HFFc6 (cell line): Measurements from ENCODE around the gene MYL1. TPM values are rescaled to one million over a fixed set of nuclear protein-coding genes. Genes with fewer than 3 reads are reported as not detected.

Source experiments
- DNase-seq: peaks from one replicate; pipeline ENCODE4 v3.0.0-alpha.2; 2018
- H3K27ac Mint-ChIP-seq: 2 replicates; pipeline ENCODE4 v1.8.0; 2020; ENCODE audit warnings: mild to moderate bottlenecking, mixed read lengths
- H3K27me3 Mint-ChIP-seq: 2 replicates; pipeline ENCODE4 v1.8.0; 2021; ENCODE audit warnings: mild to moderate bottlenecking, moderate library complexity, mixed read lengths; ENCODE audit not compliant: insufficient read depth
- H3K36me3 Mint-ChIP-seq: 2 replicates; pipeline ENCODE4 v1.8.0; 2021; ENCODE audit warnings: low read depth, mixed read lengths
- H3K4me1 Mint-ChIP-seq: 2 replicates; pipeline ENCODE4 v1.8.0; 2020; ENCODE audit warnings: low read depth, mixed read lengths
- H3K4me3 Mint-ChIP-seq: 2 replicates; pipeline ENCODE4 v1.8.0; 2020; ENCODE audit warnings: mild to moderate bottlenecking, moderate library complexity, mixed read lengths
- H3K9me3 Mint-ChIP-seq: 2 replicates; pipeline ENCODE4 v1.8.0; 2020; ENCODE audit warnings: mild to moderate bottlenecking, mixed read lengths
- CTCF ChIP-seq: fragments of 200-600 bp; sonication (generic); IDR thresholded peaks from 2 replicates; pipeline ENCODE4 v1.5.0; 2021; ENCODE audit warnings: antibody characterized with exemption, mild to moderate bottlenecking
- long read RNA-seq: library from polyadenylated mRNA; unstranded; transcript quantifications from one replicate; pipeline ENCODE4 v2.0.0, GENCODE V29; 2019
- total RNA-seq, 6 experiments: library from RNA; stranded (reverse); fragmentation: NEBNext Ultra II Directional; extraction: Animal tissue kit (Norgen Biotek cat#: 25700); gene quantifications; 2 replicates in 1 of 6; 3 replicates in 5 of 6; pipeline ENCODE4 v1.2.3, GENCODE V29; 2021

The MYL1 gene
- total RNA-seq, result not detected
- long read RNA-seq, result 0 reads

- Mint-ChIP-seq H3K4me3 (no peak within 1 kb of the TSS), H3K27ac (no peak within 1 kb of the TSS), H3K4me1 (no peaks in the 10 kb centered on the region), H3K9me3 (peaks cover 13% of the 10 kb centered on the region), H3K36me3 (no peaks in the 10 kb centered on the region), H3K27me3 (no peaks in the 10 kb centered on the region; the same call in 1 of the 2 replicates)
- no peak for TF ChIP-seq CTCF
- no peak for DNase-seq
Observed at GRCh38 chr2:210315015-210315788, at the start of gene MYL1. TSS of gene MYL1 (minus strand) at chr2:210315174. CDS start at chr2:210315042, 132 bp downstream.

DNA sequence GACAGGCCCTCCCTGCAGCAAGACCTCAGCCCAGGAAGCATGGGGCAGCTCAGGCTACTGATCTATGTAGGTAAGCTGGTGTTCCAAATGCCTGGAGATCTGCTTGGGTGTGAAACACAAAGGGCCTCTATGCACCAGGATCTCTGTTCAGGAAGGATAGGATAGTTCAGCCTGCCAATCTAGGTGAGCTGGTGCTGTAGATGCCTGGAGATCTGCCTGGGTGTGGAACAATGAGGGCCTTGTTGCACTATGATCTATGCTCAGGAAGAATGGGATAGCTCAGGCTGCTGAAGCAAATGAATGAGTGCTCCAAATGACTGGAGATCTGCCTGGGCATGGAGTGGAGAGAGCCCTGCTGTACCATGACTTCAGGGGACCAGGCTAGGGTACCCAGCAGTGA, 48.9 kb upstream of the MYL1 start:
- peaks cover 46% of the 10 kb centered on the region for H3K9me3 Mint-ChIP-seq
- no peak for TF ChIP-seq CTCF
- H3K4me3 Mint-ChIP-seq, result no peak overlapping the region
- no peak overlapping the region for H3K27ac Mint-ChIP-seq
- no peaks in the 10 kb centered on the region for H3K4me1 Mint-ChIP-seq
- no peaks in the 10 kb centered on the region for H3K27me3 Mint-ChIP-seq
- DNase-seq, result no peak
- H3K36me3 Mint-ChIP-seq, result no peaks in the 10 kb centered on the region; the same call in 1 of the 2 replicates

- no peaks in the 10 kb centered on the region; the same call in 1 of the 2 replicates for H3K36me3 Mint-ChIP-seq
- H3K27ac Mint-ChIP-seq, result no peak overlapping the region
- no peak for DNase-seq
- no peaks in the 10 kb centered on the region for H3K27me3 Mint-ChIP-seq
- peak; percentile 7; the same call in 1 of the 2 replicates for TF ChIP-seq CTCF
- H3K4me1 Mint-ChIP-seq, result no peaks in the 10 kb centered on the region
- no peak overlapping the region for H3K4me3 Mint-ChIP-seq
- peaks cover 50% of the 10 kb centered on the region for H3K9me3 Mint-ChIP-seq
Observed at GRCh38 chr2:210363261-210363660, 48.3 kb upstream of the MYL1 start.

- H3K36me3 Mint-ChIP-seq, result no peaks in the 10 kb centered on the region; the same call in 1 of the 2 replicates
- no peak overlapping the region for H3K4me3 Mint-ChIP-seq
- no peaks in the 10 kb centered on the region; the same call in 1 of the 2 replicates for H3K27me3 Mint-ChIP-seq
- H3K9me3 Mint-ChIP-seq, result peaks cover 52% of the 10 kb centered on the region
- no peak overlapping the region for H3K27ac Mint-ChIP-seq
- no peak for DNase-seq
- no peak for TF ChIP-seq CTCF
- no peaks in the 10 kb centered on the region for H3K4me1 Mint-ChIP-seq
Observed at GRCh38 chr2:210360412-210360811, 45.4 kb upstream of the MYL1 start.

DNA sequence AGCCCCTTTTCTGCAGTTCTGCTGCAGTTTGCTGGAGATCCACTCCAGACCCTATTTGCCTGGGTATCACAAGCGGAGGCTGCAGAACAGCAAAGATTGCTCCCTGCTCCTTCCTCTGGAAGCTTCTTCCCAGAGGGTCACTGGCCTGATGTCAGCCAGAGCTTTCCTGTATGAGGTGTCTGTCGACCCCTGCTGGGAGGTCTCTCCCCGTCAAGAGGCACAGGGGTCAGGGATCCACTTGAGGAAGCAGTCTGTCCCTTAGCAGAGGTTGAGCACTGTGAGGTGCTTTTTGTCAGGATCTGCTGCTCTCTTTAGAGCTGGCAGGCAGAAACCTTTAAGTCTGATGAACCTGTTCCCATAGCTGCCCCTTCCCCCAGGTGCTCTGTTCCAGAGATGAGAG, 42.0 kb upstream of the MYL1 start:
- no peaks in the 10 kb centered on the region for H3K4me1 Mint-ChIP-seq

More for the DNA sequence above, 42.0 kb upstream of the MYL1 start:
- no peak for TF ChIP-seq CTCF
- Mint-ChIP-seq H3K27me3 (no peaks in the 10 kb centered on the region; the same call in none of the 2 replicates), H3K36me3 (no peaks in the 10 kb centered on the region), H3K27ac (no peak overlapping the region), H3K4me3 (no peak overlapping the region), H3K9me3 (peaks cover 46% of the 10 kb centered on the region)
- no peak for DNase-seq
